Measurements from ENCODE around the gene ZNF76.

DNA sequence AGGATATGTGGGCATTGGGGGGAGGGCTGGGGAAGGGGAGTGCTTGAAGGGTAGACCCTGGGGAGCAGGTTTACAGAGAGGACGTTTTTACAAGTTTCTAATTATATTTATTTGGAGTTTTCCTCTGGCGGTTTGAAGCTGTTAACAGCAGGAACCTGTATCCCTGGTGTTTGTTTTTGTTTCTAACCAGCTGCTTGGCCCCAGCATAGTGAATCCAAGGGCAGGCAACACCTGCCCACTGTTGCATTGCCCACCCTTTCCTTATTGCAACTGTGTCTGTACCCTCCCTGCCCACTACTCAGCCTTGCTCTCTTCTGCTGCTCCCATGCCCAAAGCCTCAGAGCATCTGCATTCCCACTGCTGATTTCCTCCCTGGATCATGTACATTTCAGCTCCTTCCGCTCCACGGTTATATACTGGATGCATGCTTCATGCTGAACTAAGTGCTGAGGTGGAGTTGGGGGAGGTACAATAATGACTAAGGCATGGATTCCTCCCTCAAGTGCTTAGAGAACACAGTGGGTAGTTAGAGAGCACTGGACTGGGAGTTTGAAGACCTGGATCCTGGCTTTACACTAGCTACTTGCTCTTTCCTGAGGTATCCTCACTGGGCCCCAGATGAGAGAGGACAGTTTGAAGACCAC is 39.7 kb upstream of the ZNF76 start:
- no peak for TF ChIP-seq CTCF (IDR thresholded peaks at IDR 0.05; ENCODE audit: insufficient read depth, low read length, poor library complexity, severe bottlenecking)
- no peak for TF ChIP-seq EZH2phosphoT487 (conservative IDR thresholded peaks at IDR 0.05; ENCODE audit: low read length)
